ENCODE measurements around the gene DLK1.

- TF ChIP-seq CTCF (IDR thresholded peaks at IDR 0.05) (no peak), POLR2AphosphoS5 (IDR thresholded peaks at IDR 0.05; ENCODE audit: low read depth, low read length) (no peak)
Observed at GRCh38 chr14:100774164-100774537, 47.5 kb downstream of the DLK1 start.

All from Panc1 (cell line).